Measurements from ENCODE around the gene PFN3.

GRCh38 chr5:177377851-177378776, 22.3 kb downstream of the PFN3 start:
- no peak for TF ChIP-seq MXI1 (IDR thresholded peaks at IDR 0.05; ENCODE audit: low read depth, low read length)
- TF ChIP-seq, protein P1, sequence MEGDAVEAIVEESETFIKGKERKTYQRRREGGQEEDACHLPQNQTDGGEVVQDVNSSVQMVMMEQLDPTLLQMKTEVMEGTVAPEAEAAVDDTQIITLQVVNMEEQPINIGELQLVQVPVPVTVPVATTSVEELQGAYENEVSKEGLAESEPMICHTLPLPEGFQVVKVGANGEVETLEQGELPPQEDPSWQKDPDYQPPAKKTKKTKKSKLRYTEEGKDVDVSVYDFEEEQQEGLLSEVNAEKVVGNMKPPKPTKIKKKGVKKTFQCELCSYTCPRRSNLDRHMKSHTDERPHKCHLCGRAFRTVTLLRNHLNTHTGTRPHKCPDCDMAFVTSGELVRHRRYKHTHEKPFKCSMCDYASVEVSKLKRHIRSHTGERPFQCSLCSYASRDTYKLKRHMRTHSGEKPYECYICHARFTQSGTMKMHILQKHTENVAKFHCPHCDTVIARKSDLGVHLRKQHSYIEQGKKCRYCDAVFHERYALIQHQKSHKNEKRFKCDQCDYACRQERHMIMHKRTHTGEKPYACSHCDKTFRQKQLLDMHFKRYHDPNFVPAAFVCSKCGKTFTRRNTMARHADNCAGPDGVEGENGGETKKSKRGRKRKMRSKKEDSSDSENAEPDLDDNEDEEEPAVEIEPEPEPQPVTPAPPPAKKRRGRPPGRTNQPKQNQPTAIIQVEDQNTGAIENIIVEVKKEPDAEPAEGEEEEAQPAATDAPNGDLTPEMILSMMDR (IDR thresholded peaks at IDR 0.05): no peak
- TF ChIP-seq, protein P2, sequence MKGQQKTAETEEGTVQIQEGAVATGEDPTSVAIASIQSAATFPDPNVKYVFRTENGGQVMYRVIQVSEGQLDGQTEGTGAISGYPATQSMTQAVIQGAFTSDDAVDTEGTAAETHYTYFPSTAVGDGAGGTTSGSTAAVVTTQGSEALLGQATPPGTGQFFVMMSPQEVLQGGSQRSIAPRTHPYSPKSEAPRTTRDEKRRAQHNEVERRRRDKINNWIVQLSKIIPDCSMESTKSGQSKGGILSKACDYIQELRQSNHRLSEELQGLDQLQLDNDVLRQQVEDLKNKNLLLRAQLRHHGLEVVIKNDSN (IDR thresholded peaks at IDR 0.05; ENCODE audit: borderline replicate concordance, low read depth): no peak
- TF ChIP-seq EP300 (IDR thresholded peaks at IDR 0.05; ENCODE audit: borderline replicate concordance in 1 of 2, low read depth in 1 of 2, low read length in 1 of 2): no peak
- TF ChIP-seq TAF1 (IDR thresholded peaks at IDR 0.05; ENCODE audit: borderline replicate concordance, low read depth, low read length): no peak
- no peak for TF ChIP-seq POLR2AphosphoS5 (IDR thresholded peaks at IDR 0.05; ENCODE audit: low read depth, low read length)
- TF ChIP-seq RFX5 (IDR thresholded peaks at IDR 0.05; ENCODE audit: low read length): no peak
- TF ChIP-seq MAX (IDR thresholded peaks at IDR 0.05; ENCODE audit: low read depth): no peak
- TF ChIP-seq, protein P3, sequence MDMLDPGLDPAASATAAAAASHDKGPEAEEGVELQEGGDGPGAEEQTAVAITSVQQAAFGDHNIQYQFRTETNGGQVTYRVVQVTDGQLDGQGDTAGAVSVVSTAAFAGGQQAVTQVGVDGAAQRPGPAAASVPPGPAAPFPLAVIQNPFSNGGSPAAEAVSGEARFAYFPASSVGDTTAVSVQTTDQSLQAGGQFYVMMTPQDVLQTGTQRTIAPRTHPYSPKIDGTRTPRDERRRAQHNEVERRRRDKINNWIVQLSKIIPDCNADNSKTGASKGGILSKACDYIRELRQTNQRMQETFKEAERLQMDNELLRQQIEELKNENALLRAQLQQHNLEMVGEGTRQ (IDR thresholded peaks at IDR 0.05; ENCODE audit: borderline replicate concordance, low read depth, low read length): no peak
- no peak for TF ChIP-seq JUND (IDR thresholded peaks at IDR 0.05)
